HCT116 (cell line): ENCODE measurements around the gene COL16A1. TPM values are rescaled to one million over a fixed set of nuclear protein-coding genes. Genes with fewer than 3 reads are reported as not detected.

ENCODE experiments used
- ATAC-seq: fragments of 200-7000 bp; cut with Tn5 transposase; 2 replicates; pipeline ENCODE4 v1.9.1; 2020; ENCODE audit warnings: mild to moderate bottlenecking, moderate library complexity
- BruUV-seq: library from RNA; stranded (reverse); fragments of 400-500 nt; replicated peaks from 2 replicates; lab custom pipeline; 2021; lab: Mats Ljungman, UMichigan
- CTCF ChIA-PET: fragments of 300-600 bp; sonication (Branson Sonifier 250); formaldehyde crosslinking; loops from one replicate; lab custom pipeline; 2021; ENCODE audit warnings: antibody characterized with exemption; lab: Charles Lee
- POLR2A ChIA-PET: fragments of 300-600, 350-600 bp; sonication (Branson Sonifier 250); formaldehyde crosslinking; loops from one replicate; lab custom pipeline; 2021; ENCODE audit warnings: antibody characterized with exemption; lab: Charles Lee
- RAD21 ChIA-PET, 2 experiments: fragments of 300-600 bp; sonication (Branson Sonifier 250); formaldehyde crosslinking; loops; one replicate each; lab custom pipeline; 2023; ENCODE audit warnings: low total read pairs in 2 of 2; ENCODE audit not compliant: uncharacterized antibody in 2 of 2, unreplicated experiment in 2 of 2, low non-redundant PET in 1 of 2; lab: Charles Lee
- DNase-seq: peaks from one replicate; pipeline ENCODE4 v3.0.0-alpha.2; 2010; ENCODE audit warnings: low read depth, low spot score
- H2AFZ ChIP-seq: fragments of 200-600 bp; shearing (Covaris generic), sonication (generic); 2 replicates; pipeline ENCODE4 v1.6.1; 2017; ENCODE audit warnings: low read depth, mixed run types, mixed read lengths, antibody characterized with exemption, low read length; ENCODE audit not compliant: poor library complexity, severe bottlenecking
- H3K27ac ChIP-seq: 2 replicates; pipeline ENCODE4 v1.5.1; 2012; ENCODE audit warnings: low read depth, low read length
- H3K27me3 ChIP-seq: fragments of 200-600 bp; sonication (generic); 2 replicates; pipeline ENCODE4 v1.6.1; 2016; ENCODE audit warnings: mixed run types, low read length, mixed read lengths; ENCODE audit not compliant: insufficient read depth
- H3K36me3 ChIP-seq, 2 experiments: fragments of 200-500 bp in 1 of 2; fragments of 200-600 bp in 1 of 2; sonication (Bioruptor generic) in 1 of 2; sonication (generic) in 1 of 2; 2 replicates each; pipeline versions ENCODE4 v1.5.1 to v1.6.1; 2014 to 2016; ENCODE audit warnings: low read length in 2 of 2, inconsistent platforms in 1 of 2, mixed read lengths in 1 of 2, mixed run types in 1 of 2; ENCODE audit not compliant: insufficient read depth in 2 of 2, control insufficient read depth in 1 of 2
- H3K4me1 ChIP-seq, 2 experiments: fragments of 200-600 bp in 1 of 2; sonication (generic) in 1 of 2; 2 replicates each; pipeline versions ENCODE4 v1.5.1 to v1.6.1; 2012 to 2017; ENCODE audit warnings: low read length in 2 of 2, inconsistent platforms in 1 of 2, mild to moderate bottlenecking in 1 of 2, mixed read lengths in 1 of 2, mixed run types in 1 of 2, moderate library complexity in 1 of 2; ENCODE audit not compliant: insufficient read depth in 2 of 2, control insufficient read depth in 1 of 2
- H3K4me2 ChIP-seq: fragments of 200-600 bp; sonication (generic); 2 replicates; pipeline ENCODE4 v1.6.1; 2017; ENCODE audit warnings: mixed run types, low read length, mixed read lengths
- H3K4me3 ChIP-seq, 2 experiments: fragments of 200-600 bp in 1 of 2; sonication (generic) in 1 of 2; replicated peaks in 1 of 2; 2 replicates each; pipeline ENCODE4 v1.5.1; 2011 to 2016; ENCODE audit warnings: low read length in 2 of 2, control low read depth in 1 of 2, low read depth in 1 of 2, mild to moderate bottlenecking in 1 of 2, mixed read lengths in 1 of 2, mixed run types in 1 of 2
- H3K79me2 ChIP-seq: fragments of 200-600 bp; sonication (generic); 2 replicates; pipeline ENCODE4 v1.6.1; 2017; ENCODE audit warnings: mild to moderate bottlenecking, mixed run types, low read length, moderate library complexity, mixed read lengths; ENCODE audit not compliant: insufficient read depth
- H3K9ac ChIP-seq: fragments of 200-600 bp; sonication (generic); 2 replicates; pipeline ENCODE4 v1.6.1; 2016; ENCODE audit warnings: low read length, mixed read lengths
- H3K9me2 ChIP-seq: fragments of 200-600 bp; sonication (generic), shearing (Covaris generic); 2 replicates; pipeline ENCODE4 v1.6.1; 2017; ENCODE audit warnings: mixed run types, mild to moderate bottlenecking, moderate library complexity; ENCODE audit not compliant: insufficient read depth
- H3K9me3 ChIP-seq, 2 experiments: fragments of 200-500 bp in 1 of 2; fragments of 200-600 bp in 1 of 2; sonication (Bioruptor generic) in 1 of 2; sonication (generic) in 1 of 2; 2 replicates each; pipeline ENCODE4 v1.6.1; 2014 to 2017; ENCODE audit warnings: low read length in 2 of 2, mixed read lengths in 2 of 2, inconsistent platforms in 1 of 2, low read depth in 1 of 2, mild to moderate bottlenecking in 1 of 2, mixed run types in 1 of 2, moderate library complexity in 1 of 2; ENCODE audit not compliant: control insufficient read depth in 1 of 2, insufficient read depth in 1 of 2
- H4K20me1 ChIP-seq: fragments of 200-600 bp; sonication (generic), shearing (Covaris generic); 2 replicates; pipeline ENCODE4 v1.6.1; 2017; ENCODE audit warnings: mixed run types, mild to moderate bottlenecking, moderate library complexity; ENCODE audit not compliant: insufficient read depth
- CTCF ChIP-seq, 3 experiments: fragments of 200-600 bp in 1 of 3; sonication (generic) in 1 of 3; IDR thresholded peaks in 2 of 3; conservative IDR thresholded peaks in 1 of 3; 2 replicates each; pipeline ENCODE4 v1.5.1; 2012 to 2017; ENCODE audit warnings: low read depth in 2 of 3, low read length in 2 of 3, antibody characterized with exemption in 1 of 3, borderline replicate concordance in 1 of 3, control low read depth in 1 of 3, mild to moderate bottlenecking in 1 of 3, mixed read lengths in 1 of 3, mixed run types in 1 of 3, moderate library complexity in 1 of 3; ENCODE audit not compliant: insufficient read depth in 1 of 3
- YY1 ChIP-seq: IDR thresholded peaks from 2 replicates; pipeline ENCODE4 v1.6.1; 2011; ENCODE audit warnings: low read length, low read depth, moderate library complexity, mild to moderate bottlenecking; ENCODE audit not compliant: insufficient replicate concordance; ENCODE audit errors: extremely low read depth
- intact Hi-C: fragments of 100-400 bp; cut with micrococcal nuclease; formaldehyde crosslinking; loops from 2 replicates; pipeline ENCODE4 v1.10.0; 2022
- total RNA-seq: library from RNA; stranded (reverse); gene quantifications from one replicate; pipeline ENCODE4 v1.2.1, GENCODE V29; 2021; ENCODE audit not compliant: unreplicated experiment

Gene COL16A1
- total RNA-seq, 1 experiment from 2014 or later = 2.2 TPM

- ChIA-PET CTCF (interaction anchor here (0.6 to 1.9 kb wide), 23 partner anchors 8 to 561 kb away, joined by 3 to 18 read pairs (median 4); partner anchors contain the start of genes KPNA6 and PEF1), RAD21 (interaction anchor here (0.6 to 1.8 kb wide), 6 partner anchors 31 to 318 kb away, joined by 3 to 10 read pairs (median 4); no protein-coding TSS in a partner anchor), POLR2A (interaction anchor here (1.0 kb wide), 2 partner anchors 14 to 82 kb away, joined by 4 read pairs; no protein-coding TSS in a partner anchor)
- H3K36me3 ChIP-seq = no peaks in the 10 kb centered on the region
- no peaks in the 10 kb centered on the region for H3K9me2 ChIP-seq
- H3K9me3 ChIP-seq = no peaks in the 10 kb centered on the region
- no peaks in the 10 kb centered on the region for H4K20me1 ChIP-seq
- H3K4me3 ChIP-seq = no peak overlapping the region
- no peak overlapping the region for H3K27ac ChIP-seq
- peaks cover 7 to 12% of the 10 kb centered on the region in 2 experiments for H3K4me1 ChIP-seq
- peak; percentile 10 for ATAC-seq
- no peak overlapping the region for H3K4me2 ChIP-seq
- BruUV-seq = no TSS peak
- intact Hi-C loops = loop anchor here (1.0 kb wide), 1 partner anchor 82 kb away; no protein-coding TSS in a partner anchor
- no peak for DNase-seq
- TF ChIP-seq CTCF (IDR thresholded peaks at IDR 0.05 in 2 of 3, conservative IDR thresholded peaks at IDR 0.05 in 1 of 3; ENCODE audit: borderline replicate concordance in 1 of 3, insufficient read depth in 1 of 3, low read depth in 2 of 3, low read length in 2 of 3) (peak in 1 of 3 experiments; percentile 12; a peak in 1 of 6 replicates), YY1 (no peak)
- TF ChIP-seq, all 23 proteins: peak for 1
- no peak overlapping the region for H2AFZ ChIP-seq
- no peak overlapping the region for H3K9ac ChIP-seq
- no peaks in the 10 kb centered on the region for H3K79me2 ChIP-seq
- H3K27me3 ChIP-seq = no peaks in the 10 kb centered on the region
Observed at GRCh38 chr1:31745946-31746670, 42.3 kb upstream of the COL16A1 start.
